ENCODE data around the gene IGF2R.

Gene IGF2R

GRCh38 chr6:160080097-160080496 lies 111.2 kb downstream of the IGF2R start:
- DNase-seq (ENCODE audit: low read depth): no peak
- TF ChIP-seq MAX (IDR thresholded peaks at IDR 0.05; ENCODE audit: low read depth, low read length) (no peak), POLR2A (IDR thresholded peaks at IDR 0.05; ENCODE audit: extremely low read depth, insufficient read length) (no peak)
- TF ChIP-seq, protein P1, sequence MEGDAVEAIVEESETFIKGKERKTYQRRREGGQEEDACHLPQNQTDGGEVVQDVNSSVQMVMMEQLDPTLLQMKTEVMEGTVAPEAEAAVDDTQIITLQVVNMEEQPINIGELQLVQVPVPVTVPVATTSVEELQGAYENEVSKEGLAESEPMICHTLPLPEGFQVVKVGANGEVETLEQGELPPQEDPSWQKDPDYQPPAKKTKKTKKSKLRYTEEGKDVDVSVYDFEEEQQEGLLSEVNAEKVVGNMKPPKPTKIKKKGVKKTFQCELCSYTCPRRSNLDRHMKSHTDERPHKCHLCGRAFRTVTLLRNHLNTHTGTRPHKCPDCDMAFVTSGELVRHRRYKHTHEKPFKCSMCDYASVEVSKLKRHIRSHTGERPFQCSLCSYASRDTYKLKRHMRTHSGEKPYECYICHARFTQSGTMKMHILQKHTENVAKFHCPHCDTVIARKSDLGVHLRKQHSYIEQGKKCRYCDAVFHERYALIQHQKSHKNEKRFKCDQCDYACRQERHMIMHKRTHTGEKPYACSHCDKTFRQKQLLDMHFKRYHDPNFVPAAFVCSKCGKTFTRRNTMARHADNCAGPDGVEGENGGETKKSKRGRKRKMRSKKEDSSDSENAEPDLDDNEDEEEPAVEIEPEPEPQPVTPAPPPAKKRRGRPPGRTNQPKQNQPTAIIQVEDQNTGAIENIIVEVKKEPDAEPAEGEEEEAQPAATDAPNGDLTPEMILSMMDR (IDR thresholded peaks at IDR 0.05; ENCODE audit: low read depth, low read length): no peak
- no peak overlapping the region for H3K4me3 ChIP-seq (ENCODE audit: low read depth, low read length)

DNA sequence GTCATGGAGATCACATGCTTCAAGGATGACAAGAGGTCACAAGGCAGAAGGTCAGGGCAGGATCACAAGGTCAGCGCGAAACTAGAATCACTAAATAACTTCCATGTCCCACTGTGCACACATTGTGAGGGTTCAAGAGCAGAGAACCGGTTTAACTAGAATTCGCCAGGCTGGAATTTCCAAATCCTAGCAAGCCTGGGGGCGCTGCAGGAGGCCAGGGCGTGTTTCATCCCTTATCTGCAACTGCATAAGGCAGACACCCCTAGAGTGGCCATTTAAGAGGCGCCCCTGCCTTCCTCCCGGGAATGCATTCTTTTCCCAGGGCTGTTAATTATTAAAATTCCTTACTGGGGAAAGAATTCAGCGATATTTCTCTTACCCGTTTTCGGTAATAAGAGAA lies 112.5 kb downstream of the IGF2R start:
- TF ChIP-seq, protein P1 (IDR thresholded peaks at IDR 0.05; ENCODE audit: low read depth, low read length): no peak
- TF ChIP-seq MYC (IDR thresholded peaks at IDR 0.05; ENCODE audit: low read depth, low read length) (no peak), MAX (IDR thresholded peaks at IDR 0.05; ENCODE audit: low read depth, low read length) (no peak), POLR2A (IDR thresholded peaks at IDR 0.05; ENCODE audit: extremely low read depth, insufficient read length) (no peak)
- H3K4me3 ChIP-seq (ENCODE audit: low read depth, low read length): no peak overlapping the region
- DNase-seq (ENCODE audit: low read depth): no peak

DNA sequence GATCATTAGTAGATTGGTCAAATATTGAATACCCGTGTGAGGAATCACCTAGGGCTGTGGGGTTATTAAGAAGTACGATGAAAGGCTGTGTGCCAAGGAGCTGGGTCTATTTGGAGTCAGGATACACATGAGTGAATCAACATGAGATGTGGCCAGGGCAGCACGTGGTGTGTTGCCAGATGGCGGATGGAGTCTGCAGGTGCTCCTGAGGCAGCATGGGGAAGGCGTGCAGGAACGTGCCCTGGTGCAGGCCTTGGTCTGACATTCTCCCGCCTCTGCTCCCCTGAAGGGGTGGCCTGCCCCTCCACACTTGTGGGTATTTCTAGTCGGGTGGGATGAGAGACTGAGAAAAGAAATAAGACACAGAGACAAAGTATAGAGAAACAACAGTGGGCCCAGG lies 113.7 kb downstream of the IGF2R start:
- no peak for TF ChIP-seq POLR2A (IDR thresholded peaks at IDR 0.05; ENCODE audit: extremely low read depth, insufficient read length)
- DNase-seq (ENCODE audit: low read depth): no peak
- no peak overlapping the region for H3K4me3 ChIP-seq (ENCODE audit: low read depth, low read length)

- no peak for TF ChIP-seq MYC (IDR thresholded peaks at IDR 0.05; ENCODE audit: low read depth, low read length)
- TF ChIP-seq, protein P1 (IDR thresholded peaks at IDR 0.05; ENCODE audit: low read depth, low read length): no peak
- TF ChIP-seq MAX (IDR thresholded peaks at IDR 0.05; ENCODE audit: low read depth, low read length): no peak
- no peak for TF ChIP-seq POLR2A (IDR thresholded peaks at IDR 0.05; ENCODE audit: extremely low read depth, insufficient read length)
- DNase-seq (ENCODE audit: low read depth): no peak
- no peak overlapping the region for H3K4me3 ChIP-seq (ENCODE audit: low read depth, low read length)
Observed at GRCh38 chr6:160084198-160084776, 115.4 kb downstream of the IGF2R start.

GRCh38 chr6:160085226-160085625 lies 116.3 kb downstream of the IGF2R start:
- no peak for DNase-seq (ENCODE audit: low read depth)
- H3K4me3 ChIP-seq (ENCODE audit: low read depth, low read length): no peak overlapping the region
- TF ChIP-seq, protein P1 (IDR thresholded peaks at IDR 0.05; ENCODE audit: low read depth, low read length): no peak
- TF ChIP-seq MAX (IDR thresholded peaks at IDR 0.05; ENCODE audit: low read depth, low read length): no peak
- no peak for TF ChIP-seq POLR2A (IDR thresholded peaks at IDR 0.05; ENCODE audit: extremely low read depth, insufficient read length)
- TF ChIP-seq MYC (IDR thresholded peaks at IDR 0.05; ENCODE audit: low read depth, low read length): no peak

DNA sequence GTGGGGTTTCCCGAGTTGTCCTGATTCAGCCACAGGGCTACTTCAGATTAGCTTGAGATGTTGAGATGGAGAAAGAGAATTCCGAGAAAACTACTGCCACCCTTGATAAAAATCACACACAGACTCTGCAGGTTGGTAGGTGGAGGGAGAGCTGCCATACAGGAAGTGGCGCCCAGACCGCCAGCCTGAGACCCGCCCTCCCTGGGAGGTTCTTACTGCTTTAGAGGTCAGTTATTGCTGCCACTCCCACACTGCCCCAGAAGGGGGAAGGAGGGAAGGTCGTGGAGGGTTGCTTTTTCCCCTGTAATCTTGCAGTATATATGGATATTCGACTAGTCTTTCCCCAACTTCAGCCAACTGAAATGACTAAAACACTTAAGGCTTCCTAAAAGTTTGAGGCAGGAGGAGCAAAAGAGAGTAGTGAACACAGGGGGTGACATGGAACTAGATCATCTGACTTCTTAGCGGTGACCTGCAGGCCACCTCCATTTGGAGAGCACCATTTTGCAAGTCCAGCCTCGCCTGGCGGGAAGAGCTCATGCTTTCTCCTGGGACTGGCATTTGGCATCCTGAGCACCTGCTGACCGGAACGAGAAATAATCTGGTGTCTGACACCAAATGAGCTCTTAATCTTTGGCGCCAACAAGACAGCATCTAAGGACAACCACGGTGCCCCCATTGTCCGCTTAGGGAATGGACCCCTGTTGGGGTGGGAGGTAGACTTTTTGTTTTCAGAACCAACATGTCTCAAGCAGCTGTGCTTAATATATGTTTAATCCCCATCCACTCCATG lies 117.0 kb downstream of the IGF2R start:
- TF ChIP-seq, protein P1 (IDR thresholded peaks at IDR 0.05; ENCODE audit: low read depth, low read length): no peak
- DNase-seq (ENCODE audit: low read depth): peak; percentile 25

More for the DNA sequence above, 117.0 kb downstream of the IGF2R start:
- H3K4me3 ChIP-seq (ENCODE audit: low read depth, low read length): no peak overlapping the region
